ENCODE results near the gene PLD5. TPM values are rescaled to one million over a fixed set of nuclear protein-coding genes. Genes with fewer than 3 reads are reported as not detected.

The PLD5 gene
- polyA plus RNA-seq, 1 of the 3 experiments (the other 2 are of a cell fraction): 0.08 TPM

DNA sequence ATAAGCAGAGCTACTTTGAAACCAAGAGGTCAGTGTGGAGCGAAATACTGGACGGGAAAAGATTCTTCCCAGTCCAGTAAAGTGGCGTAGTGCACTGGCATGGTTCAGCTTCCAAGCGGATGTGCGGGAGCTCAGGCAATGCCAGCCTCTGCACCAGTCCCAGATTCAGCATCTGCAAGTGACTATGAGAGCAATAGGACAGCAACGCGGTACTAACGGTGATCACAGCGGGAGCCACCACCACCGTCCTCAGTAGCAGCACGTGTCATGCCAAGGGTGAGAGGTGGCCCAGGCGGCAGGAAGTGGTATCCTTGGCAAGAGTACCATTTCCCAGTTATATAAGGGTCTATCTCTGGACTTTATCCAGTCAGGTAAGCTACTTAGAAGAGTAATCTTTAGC lies 17.8 kb downstream of the PLD5 start:
- H3K27me3 ChIP-seq (ENCODE audit: insufficient read depth): no peaks in the 10 kb centered on the region
- WGBS (ENCODE audit: low lambda C conversion rate): 55% methylated on average over 11 of the region's 12 CpGs
- H3K4me2 ChIP-seq: no peak overlapping the region
- ChIA-PET CTCF (interaction anchor here (1.0 to 1.3 kb wide), 2 partner anchors 37 to 52 kb away, joined by 3 read pairs; no protein-coding TSS in a partner anchor), POLR2A (no interaction called here)
- H3K79me2 ChIP-seq (ENCODE audit: insufficient read depth): no peaks in the 10 kb centered on the region
- H3K4me3 ChIP-seq (ENCODE audit: low read depth in 2 of 2, low read length in 1 of 2): no peak overlapping the region
- no peaks in the 10 kb centered on the region for H3K9me2 ChIP-seq
- H3K27ac ChIP-seq (ENCODE audit: low read depth in 2 of 2, low read length in 1 of 2): no peak overlapping the region
- TF ChIP-seq TAF1 (IDR thresholded peaks at IDR 0.05; ENCODE audit: borderline replicate concordance, low read depth, low read length) (no peak), TCF12 (IDR thresholded peaks at IDR 0.05) (no peak), EZH2phosphoT487 (IDR thresholded peaks at IDR 0.05; ENCODE audit: borderline replicate concordance, low read depth) (no peak), RXRA (IDR thresholded peaks at IDR 0.05; ENCODE audit: borderline replicate concordance, low read depth) (no peak), CHD2 (IDR thresholded peaks at IDR 0.05; ENCODE audit: low read length, partially characterized antibody) (no peak), RCOR1 (IDR thresholded peaks at IDR 0.05; ENCODE audit: low read length) (no peak), MXI1 (IDR thresholded peaks at IDR 0.05; ENCODE audit: low read depth, low read length) (no peak), RAD21 (IDR thresholded peaks at IDR 0.05; ENCODE audit: low read length) (no peak), NFIC (IDR thresholded peaks at IDR 0.05; ENCODE audit: borderline replicate concordance) (no peak), ELF1 (IDR thresholded peaks at IDR 0.05) (no peak), SIN3A (IDR thresholded peaks at IDR 0.05; ENCODE audit: borderline replicate concordance, low read depth, low read length) (no peak), MEF2A (IDR thresholded peaks at IDR 0.05; ENCODE audit: borderline replicate concordance, low read depth) (no peak)
- TF ChIP-seq, protein P1, sequence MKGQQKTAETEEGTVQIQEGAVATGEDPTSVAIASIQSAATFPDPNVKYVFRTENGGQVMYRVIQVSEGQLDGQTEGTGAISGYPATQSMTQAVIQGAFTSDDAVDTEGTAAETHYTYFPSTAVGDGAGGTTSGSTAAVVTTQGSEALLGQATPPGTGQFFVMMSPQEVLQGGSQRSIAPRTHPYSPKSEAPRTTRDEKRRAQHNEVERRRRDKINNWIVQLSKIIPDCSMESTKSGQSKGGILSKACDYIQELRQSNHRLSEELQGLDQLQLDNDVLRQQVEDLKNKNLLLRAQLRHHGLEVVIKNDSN (IDR thresholded peaks at IDR 0.05; ENCODE audit: borderline replicate concordance, low read depth): no peak
- TF ChIP-seq, protein P2, sequence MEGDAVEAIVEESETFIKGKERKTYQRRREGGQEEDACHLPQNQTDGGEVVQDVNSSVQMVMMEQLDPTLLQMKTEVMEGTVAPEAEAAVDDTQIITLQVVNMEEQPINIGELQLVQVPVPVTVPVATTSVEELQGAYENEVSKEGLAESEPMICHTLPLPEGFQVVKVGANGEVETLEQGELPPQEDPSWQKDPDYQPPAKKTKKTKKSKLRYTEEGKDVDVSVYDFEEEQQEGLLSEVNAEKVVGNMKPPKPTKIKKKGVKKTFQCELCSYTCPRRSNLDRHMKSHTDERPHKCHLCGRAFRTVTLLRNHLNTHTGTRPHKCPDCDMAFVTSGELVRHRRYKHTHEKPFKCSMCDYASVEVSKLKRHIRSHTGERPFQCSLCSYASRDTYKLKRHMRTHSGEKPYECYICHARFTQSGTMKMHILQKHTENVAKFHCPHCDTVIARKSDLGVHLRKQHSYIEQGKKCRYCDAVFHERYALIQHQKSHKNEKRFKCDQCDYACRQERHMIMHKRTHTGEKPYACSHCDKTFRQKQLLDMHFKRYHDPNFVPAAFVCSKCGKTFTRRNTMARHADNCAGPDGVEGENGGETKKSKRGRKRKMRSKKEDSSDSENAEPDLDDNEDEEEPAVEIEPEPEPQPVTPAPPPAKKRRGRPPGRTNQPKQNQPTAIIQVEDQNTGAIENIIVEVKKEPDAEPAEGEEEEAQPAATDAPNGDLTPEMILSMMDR (IDR thresholded peaks at IDR 0.05): no peak
- TF ChIP-seq, protein P3, sequence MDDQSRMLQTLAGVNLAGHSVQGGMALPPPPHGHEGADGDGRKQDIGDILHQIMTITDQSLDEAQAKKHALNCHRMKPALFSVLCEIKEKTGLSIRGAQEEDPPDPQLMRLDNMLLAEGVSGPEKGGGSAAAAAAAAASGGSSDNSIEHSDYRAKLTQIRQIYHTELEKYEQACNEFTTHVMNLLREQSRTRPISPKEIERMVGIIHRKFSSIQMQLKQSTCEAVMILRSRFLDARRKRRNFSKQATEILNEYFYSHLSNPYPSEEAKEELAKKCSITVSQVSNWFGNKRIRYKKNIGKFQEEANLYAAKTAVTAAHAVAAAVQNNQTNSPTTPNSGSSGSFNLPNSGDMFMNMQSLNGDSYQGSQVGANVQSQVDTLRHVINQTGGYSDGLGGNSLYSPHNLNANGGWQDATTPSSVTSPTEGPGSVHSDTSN (IDR thresholded peaks at IDR 0.05): no peak
- TF ChIP-seq, protein P4, sequence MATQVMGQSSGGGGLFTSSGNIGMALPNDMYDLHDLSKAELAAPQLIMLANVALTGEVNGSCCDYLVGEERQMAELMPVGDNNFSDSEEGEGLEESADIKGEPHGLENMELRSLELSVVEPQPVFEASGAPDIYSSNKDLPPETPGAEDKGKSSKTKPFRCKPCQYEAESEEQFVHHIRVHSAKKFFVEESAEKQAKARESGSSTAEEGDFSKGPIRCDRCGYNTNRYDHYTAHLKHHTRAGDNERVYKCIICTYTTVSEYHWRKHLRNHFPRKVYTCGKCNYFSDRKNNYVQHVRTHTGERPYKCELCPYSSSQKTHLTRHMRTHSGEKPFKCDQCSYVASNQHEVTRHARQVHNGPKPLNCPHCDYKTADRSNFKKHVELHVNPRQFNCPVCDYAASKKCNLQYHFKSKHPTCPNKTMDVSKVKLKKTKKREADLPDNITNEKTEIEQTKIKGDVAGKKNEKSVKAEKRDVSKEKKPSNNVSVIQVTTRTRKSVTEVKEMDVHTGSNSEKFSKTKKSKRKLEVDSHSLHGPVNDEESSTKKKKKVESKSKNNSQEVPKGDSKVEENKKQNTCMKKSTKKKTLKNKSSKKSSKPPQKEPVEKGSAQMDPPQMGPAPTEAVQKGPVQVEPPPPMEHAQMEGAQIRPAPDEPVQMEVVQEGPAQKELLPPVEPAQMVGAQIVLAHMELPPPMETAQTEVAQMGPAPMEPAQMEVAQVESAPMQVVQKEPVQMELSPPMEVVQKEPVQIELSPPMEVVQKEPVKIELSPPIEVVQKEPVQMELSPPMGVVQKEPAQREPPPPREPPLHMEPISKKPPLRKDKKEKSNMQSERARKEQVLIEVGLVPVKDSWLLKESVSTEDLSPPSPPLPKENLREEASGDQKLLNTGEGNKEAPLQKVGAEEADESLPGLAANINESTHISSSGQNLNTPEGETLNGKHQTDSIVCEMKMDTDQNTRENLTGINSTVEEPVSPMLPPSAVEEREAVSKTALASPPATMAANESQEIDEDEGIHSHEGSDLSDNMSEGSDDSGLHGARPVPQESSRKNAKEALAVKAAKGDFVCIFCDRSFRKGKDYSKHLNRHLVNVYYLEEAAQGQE (IDR thresholded peaks at IDR 0.05; ENCODE audit: low read depth, low read length): no peak
- TF ChIP-seq, protein P5, sequence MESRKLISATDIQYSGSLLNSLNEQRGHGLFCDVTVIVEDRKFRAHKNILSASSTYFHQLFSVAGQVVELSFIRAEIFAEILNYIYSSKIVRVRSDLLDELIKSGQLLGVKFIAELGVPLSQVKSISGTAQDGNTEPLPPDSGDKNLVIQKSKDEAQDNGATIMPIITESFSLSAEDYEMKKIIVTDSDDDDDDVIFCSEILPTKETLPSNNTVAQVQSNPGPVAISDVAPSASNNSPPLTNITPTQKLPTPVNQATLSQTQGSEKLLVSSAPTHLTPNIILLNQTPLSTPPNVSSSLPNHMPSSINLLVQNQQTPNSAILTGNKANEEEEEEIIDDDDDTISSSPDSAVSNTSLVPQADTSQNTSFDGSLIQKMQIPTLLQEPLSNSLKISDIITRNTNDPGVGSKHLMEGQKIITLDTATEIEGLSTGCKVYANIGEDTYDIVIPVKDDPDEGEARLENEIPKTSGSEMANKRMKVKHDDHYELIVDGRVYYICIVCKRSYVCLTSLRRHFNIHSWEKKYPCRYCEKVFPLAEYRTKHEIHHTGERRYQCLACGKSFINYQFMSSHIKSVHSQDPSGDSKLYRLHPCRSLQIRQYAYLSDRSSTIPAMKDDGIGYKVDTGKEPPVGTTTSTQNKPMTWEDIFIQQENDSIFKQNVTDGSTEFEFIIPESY (IDR thresholded peaks at IDR 0.05; ENCODE audit: borderline replicate concordance, low read depth): no peak
- H4K20me1 ChIP-seq (ENCODE audit: insufficient read depth): no peaks in the 10 kb centered on the region
- H3K9ac ChIP-seq: no peak overlapping the region
- H2AFZ ChIP-seq (ENCODE audit: low read depth): no peak overlapping the region
- no peaks in the 10 kb centered on the region for H3F3A ChIP-seq (replicated peaks; ENCODE audit: insufficient read depth)
- no peaks in the 10 kb centered on the region for H3K4me1 ChIP-seq (ENCODE audit: control insufficient read depth in 1 of 2, insufficient read depth in 2 of 2, low read depth in 1 of 2, low read length in 1 of 2)
- H3K36me3 ChIP-seq (replicated peaks in 1 of 2; ENCODE audit: control insufficient read depth in 1 of 2, insufficient read depth in 2 of 2, low read length in 1 of 2): no peaks in the 10 kb centered on the region
- no peak for DNase-seq
- H3K9me3 ChIP-seq: no peaks in the 10 kb centered on the region
